ENCODE results near the gene EHBP1L1. TPM values are rescaled to one million over a fixed set of nuclear protein-coding genes. Genes with fewer than 3 reads are reported as not detected.

Gene EHBP1L1
- total and polyA plus RNA-seq, 2 of the 13 experiments (the other 11 are each of a cell fraction or from before 2014, with no cell fraction given), result 8.3 to 10.6 TPM

DNA sequence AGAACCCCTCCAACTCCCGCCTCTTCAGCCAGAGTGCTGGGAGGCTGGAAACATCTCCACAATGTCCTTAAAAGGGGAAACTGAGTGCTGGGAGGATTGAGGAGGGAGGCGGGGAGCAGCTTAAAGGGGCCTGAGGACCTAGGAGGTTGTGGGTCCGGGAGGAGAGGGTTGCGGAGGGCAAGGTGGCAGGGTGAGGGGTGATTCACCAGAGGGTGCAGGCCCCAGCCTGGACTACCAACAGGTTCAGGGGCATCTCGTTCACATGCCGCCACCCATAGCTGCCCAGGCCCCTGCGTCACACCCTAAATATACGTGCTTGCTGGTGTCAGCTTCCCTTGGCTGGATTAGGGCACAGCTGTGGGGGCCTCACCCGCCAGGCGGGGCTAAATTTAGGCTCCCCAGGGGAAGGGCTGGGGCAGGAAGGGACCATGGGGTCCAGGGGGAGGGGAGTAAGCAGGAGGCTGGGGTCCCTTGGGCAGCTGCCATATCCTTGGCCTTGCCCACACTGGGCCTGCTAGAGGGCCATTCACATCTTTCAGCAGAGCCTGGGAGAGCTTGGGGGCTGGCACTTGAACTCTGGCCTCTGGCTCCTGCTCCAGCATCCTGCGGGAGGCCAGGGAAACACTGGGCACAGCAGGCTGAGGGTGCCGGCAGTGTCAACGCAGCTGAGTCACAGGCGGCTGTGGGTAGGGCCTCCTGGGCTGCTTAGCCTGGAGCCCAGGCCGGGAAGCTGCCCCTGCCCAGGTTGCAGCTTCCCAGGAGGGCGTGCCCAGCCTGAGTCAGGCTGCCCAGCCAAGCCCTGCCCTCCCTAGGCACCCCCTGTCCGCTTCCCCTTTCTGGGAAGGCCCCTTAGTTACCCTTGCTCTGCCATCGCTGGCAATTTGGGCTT, 1.3 kb downstream of the EHBP1L1 start (continued):
- TF ChIP-seq, protein P1, sequence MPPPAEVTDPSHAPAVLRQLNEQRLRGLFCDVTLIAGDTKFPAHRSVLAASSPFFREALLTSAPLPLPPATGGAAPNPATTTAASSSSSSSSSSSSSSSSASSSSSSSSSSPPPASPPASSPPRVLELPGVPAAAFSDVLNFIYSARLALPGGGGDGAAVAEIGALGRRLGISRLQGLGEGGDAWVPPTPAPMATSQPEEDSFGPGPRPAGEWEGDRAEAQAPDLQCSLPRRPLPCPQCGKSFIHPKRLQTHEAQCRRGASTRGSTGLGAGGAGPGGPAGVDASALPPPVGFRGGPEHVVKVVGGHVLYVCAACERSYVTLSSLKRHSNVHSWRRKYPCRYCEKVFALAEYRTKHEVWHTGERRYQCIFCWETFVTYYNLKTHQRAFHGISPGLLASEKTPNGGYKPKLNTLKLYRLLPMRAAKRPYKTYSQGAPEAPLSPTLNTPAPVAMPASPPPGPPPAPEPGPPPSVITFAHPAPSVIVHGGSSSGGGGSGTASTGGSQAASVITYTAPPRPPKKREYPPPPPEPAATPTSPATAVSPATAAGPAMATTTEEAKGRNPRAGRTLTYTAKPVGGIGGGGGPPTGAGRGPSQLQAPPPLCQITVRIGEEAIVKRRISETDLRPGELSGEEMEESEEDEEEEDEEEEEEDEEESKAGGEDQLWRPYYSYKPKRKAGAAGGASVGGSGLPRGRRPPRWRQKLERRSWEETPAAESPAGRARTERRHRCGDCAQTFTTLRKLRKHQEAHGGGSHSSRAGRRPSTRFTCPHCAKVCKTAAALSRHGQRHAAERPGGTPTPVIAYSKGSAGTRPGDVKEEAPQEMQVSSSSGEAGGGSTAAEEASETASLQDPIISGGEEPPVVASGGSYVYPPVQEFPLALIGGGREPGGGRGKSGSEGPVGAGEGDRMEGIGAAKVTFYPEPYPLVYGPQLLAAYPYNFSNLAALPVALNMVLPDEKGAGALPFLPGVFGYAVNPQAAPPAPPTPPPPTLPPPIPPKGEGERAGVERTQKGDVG (CRISPR knock-in tag; IDR thresholded peaks at IDR 0.05; ENCODE audit: borderline replicate concordance), result no peak
- TF ChIP-seq AGO1 (IDR thresholded peaks at IDR 0.05; ENCODE audit: low read depth, low read length, poor library complexity, severe bottlenecking) (peak; percentile 19), XRCC5 (optimal IDR thresholded peaks at IDR 0.05; ENCODE audit: low read length) (peak; percentile 24), PCBP2 (optimal IDR thresholded peaks at IDR 0.05; ENCODE audit: low read depth, low read length, poor library complexity, severe bottlenecking) (peak; percentile 21), HOXA3 (CRISPR knock-in tag; IDR thresholded peaks at IDR 0.05) (no peak), HNRNPL (IDR thresholded peaks at IDR 0.05; ENCODE audit: low read depth, low read length) (peak; percentile 99), ZNF660 (CRISPR knock-in tag; IDR thresholded peaks at IDR 0.05; ENCODE audit: borderline replicate concordance, low read depth) (no peak), ETV5 (CRISPR knock-in tag; IDR thresholded peaks at IDR 0.05; ENCODE audit: borderline replicate concordance) (peak; percentile 12; the same call in 1 of the 2 replicates), SAP130 (CRISPR knock-in tag; IDR thresholded peaks at IDR 0.05; ENCODE audit: low read depth) (peak; percentile 71), YEATS2 (CRISPR knock-in tag; IDR thresholded peaks at IDR 0.05; ENCODE audit: borderline replicate concordance) (peak; percentile 29; the same call in 1 of the 2 replicates), ZNF337 (CRISPR knock-in tag; IDR thresholded peaks at IDR 0.05; ENCODE audit: borderline replicate concordance, low read depth) (no peak), FOXJ3 (CRISPR knock-in tag; IDR thresholded peaks at IDR 0.05; ENCODE audit: borderline replicate concordance) (no peak), ZNF780A (CRISPR knock-in tag; IDR thresholded peaks at IDR 0.05) (no peak), EP300 (IDR thresholded peaks at IDR 0.05; ENCODE audit: low read depth in 2 of 2, low read length in 2 of 2) (0 out of 4 replicates have a peak, but pooled peaks of 1 of the 2 experiments have one; percentile 2), EP300 (CRISPR knock-in tag; IDR thresholded peaks at IDR 0.05; ENCODE audit: borderline replicate concordance) (no peak)
- TF ChIP-seq, protein P2, sequence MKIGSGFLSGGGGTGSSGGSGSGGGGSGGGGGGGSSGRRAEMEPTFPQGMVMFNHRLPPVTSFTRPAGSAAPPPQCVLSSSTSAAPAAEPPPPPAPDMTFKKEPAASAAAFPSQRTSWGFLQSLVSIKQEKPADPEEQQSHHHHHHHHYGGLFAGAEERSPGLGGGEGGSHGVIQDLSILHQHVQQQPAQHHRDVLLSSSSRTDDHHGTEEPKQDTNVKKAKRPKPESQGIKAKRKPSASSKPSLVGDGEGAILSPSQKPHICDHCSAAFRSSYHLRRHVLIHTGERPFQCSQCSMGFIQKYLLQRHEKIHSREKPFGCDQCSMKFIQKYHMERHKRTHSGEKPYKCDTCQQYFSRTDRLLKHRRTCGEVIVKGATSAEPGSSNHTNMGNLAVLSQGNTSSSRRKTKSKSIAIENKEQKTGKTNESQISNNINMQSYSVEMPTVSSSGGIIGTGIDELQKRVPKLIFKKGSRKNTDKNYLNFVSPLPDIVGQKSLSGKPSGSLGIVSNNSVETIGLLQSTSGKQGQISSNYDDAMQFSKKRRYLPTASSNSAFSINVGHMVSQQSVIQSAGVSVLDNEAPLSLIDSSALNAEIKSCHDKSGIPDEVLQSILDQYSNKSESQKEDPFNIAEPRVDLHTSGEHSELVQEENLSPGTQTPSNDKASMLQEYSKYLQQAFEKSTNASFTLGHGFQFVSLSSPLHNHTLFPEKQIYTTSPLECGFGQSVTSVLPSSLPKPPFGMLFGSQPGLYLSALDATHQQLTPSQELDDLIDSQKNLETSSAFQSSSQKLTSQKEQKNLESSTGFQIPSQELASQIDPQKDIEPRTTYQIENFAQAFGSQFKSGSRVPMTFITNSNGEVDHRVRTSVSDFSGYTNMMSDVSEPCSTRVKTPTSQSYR (CRISPR knock-in tag; IDR thresholded peaks at IDR 0.05; ENCODE audit: borderline replicate concordance), result peak; percentile 21; the same call in 1 of the 2 replicates
- TF ChIP-seq, protein P3, sequence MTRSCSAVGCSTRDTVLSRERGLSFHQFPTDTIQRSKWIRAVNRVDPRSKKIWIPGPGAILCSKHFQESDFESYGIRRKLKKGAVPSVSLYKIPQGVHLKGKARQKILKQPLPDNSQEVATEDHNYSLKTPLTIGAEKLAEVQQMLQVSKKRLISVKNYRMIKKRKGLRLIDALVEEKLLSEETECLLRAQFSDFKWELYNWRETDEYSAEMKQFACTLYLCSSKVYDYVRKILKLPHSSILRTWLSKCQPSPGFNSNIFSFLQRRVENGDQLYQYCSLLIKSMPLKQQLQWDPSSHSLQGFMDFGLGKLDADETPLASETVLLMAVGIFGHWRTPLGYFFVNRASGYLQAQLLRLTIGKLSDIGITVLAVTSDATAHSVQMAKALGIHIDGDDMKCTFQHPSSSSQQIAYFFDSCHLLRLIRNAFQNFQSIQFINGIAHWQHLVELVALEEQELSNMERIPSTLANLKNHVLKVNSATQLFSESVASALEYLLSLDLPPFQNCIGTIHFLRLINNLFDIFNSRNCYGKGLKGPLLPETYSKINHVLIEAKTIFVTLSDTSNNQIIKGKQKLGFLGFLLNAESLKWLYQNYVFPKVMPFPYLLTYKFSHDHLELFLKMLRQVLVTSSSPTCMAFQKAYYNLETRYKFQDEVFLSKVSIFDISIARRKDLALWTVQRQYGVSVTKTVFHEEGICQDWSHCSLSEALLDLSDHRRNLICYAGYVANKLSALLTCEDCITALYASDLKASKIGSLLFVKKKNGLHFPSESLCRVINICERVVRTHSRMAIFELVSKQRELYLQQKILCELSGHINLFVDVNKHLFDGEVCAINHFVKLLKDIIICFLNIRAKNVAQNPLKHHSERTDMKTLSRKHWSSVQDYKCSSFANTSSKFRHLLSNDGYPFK (CRISPR knock-in tag; IDR thresholded peaks at IDR 0.05; ENCODE audit: borderline replicate concordance), result 0 out of 2 replicates have a peak, but pooled peaks have one; percentile 15

Measured in HepG2 (cell line).